COLO668 (cell line): ENCODE results near the gene LPCAT1.
"Not testable (repeated sequence)": the region's sequence is repeated elsewhere in the genome, so short reads cannot be mapped to it uniquely, and the experiment has no call there.

ENCODE experiments used
- DNase-seq: peaks from one replicate; lab custom pipeline; 2025; ENCODE audit not compliant: unreplicated experiment; lab: John Stamatoyannopoulos, UW

Gene LPCAT1

DNA sequence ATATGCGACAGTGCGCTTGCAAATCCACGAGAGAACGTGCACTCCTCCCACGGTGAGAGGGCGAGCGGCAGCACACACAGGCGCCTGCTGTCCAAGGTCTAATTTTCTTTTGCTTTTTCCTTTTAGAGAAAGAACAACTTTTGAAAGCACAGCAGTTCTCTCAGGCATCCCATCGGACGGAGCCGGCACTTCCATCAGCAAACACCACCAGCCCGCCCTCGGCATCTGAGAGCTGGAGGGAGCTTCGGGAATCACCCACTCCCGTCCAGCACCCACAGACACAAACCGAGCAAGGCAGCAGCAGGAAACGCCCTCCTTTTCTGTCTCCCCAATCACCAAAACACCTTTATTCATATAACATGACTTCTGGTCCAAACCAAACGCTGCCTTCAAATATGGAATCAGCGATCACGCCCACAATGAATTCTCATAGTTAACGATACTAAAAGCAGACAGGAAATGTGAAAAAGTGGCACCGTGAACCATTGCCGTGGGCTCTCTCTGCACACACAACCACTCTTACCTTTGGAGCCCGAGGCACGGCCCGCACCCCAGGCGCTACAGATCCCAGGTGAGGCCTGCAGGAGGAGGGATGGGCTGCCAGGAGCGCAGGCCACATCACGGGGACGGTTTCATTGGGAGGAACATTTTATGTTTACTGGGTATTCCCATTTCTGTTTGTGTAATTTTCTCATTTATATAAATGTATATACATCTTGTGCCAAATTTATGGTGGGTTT is 14.2 kb downstream of the LPCAT1 start:
- DNase-seq: no peak

DNA sequence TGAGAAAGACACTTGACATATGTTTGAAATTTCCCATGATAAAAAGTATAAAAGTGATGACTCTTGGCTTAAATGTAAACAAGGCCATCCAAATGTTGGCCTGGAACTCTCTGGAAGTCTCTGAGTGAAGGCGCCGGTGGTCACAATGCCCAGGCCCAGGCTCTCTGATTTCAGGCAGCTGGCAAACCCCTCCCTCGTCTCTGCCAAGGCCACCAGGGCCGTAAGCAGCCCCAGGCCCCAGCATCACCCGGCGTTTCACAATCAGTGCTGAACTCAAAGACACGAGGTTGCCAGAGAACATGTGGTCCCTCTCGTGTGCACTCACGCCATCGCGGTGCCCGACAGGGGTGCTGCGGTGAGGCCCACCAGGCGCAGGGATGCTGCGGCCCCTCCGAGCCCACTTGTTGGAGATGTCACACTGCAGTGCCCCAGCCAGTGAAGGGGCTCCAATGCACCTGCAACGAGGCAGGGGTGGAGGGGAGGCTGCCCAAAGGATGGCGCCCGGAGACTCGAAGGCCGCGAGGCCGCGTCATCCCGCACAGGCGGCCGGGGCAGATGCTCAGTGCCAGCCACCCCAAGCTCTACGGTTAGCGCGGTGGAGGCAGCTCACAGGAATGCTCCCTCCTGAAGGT is 15.0 kb downstream of the LPCAT1 start:
- no peak for DNase-seq

DNA sequence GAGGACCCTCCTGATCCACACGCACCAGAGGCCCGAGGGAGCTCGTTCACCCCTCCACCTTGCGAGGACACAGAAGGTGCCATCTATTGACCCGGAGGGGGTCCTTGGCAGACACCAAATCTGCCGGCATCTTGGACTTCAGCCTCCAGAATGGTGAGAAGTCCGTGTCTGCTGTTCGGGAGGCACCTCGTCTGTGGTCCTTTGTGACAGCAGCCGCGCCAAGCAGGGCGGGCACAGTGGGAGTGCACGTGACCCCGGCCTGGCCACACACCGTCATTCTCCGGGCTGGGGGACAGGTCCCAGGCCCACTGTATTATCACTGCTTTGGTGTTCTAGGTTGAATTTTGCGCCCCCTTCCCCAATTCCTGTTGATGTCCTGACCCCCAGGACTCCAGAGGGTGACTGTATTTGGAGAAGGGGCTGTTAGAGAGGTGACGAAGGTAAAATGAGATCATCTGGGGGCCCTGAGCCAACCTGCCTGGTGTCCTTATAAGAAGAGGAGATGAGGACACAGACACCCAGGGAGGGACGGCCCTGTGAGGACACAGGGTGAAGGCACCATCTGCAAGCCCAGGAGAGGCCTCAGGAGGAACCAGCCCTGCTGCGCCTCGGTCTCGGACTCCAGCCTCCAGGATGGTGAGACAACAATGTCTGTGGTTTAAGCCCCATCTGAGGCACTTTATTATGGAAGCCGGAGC is 15.7 kb downstream of the LPCAT1 start:
- no peak for DNase-seq

DNA sequence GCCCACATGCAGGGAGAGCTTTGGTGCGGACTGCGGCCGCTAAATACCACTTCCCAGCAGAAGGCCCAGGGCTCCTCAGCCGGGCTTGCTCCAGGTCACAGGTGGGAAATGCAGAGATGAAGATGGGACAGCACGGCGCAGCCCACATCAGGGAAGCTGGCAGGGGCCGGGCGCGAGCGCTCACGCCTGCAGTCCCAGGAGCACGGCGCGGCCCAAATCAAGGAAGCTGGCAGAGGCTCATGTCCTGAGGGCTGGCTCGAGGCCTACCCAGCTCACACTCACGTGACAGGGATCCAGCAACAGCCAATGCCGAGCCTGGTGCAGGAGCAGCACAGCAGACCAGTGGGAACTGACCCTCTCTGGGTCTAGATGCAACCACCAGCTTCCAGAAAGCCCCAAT is 16.3 kb downstream of the LPCAT1 start:
- DNase-seq: no peak

DNA sequence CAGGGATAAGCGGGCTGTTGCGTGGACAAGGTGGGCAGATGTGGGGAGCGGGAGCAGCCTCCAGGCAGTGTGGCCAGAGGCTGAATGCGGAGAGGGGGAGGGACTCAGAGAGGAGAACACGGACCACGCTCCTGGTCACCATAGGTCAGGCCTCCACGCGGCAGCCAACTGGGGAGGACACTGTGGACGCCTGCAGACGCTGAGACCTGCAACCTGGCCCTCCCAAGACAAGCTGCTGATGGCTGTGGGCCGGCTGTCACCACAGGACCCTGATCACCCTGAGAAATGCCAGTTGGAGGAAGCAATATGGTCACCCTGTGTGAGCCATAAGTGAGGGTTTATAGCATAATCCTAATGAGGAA is 16.8 kb downstream of the LPCAT1 start:
- DNase-seq: no peak

DNA sequence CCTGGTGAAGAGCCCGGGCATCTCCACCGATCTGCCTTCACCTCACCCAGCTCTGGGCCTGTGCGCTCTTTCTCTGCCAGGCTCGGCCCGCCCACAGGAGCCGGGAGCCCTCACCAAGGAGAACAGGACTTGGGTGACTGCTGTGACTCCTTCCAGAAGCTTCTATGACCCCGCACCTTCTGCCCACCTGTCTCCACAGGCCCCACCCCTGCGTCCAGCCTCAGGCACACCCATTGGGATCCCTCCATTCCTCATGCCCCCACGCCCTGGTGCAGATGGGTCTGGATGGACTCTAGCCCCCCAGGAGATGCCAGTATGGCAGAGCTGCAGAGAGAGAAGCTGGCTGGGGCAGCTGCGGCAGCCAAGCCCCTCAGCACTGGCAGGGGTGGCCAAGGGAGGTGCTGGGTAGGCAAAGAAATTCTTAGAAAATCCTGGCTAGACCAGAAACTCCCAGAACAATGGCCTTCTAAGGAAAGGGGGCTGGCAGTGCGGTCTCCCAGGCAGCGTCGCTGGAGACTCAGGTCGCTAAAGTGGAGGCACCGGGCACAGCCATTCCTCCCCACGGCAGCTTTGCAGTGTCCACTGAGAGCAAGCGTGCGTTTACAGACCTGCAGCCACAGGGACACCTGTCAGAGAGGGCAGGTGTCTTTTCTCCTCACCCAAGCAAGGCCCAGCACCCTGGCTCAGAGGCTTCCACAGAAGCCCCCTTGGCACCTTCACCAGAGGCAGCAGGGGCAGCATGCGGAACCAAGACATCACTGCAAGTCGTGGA is 17.3 kb downstream of the LPCAT1 start:
- peak; percentile 27 for DNase-seq

DNA sequence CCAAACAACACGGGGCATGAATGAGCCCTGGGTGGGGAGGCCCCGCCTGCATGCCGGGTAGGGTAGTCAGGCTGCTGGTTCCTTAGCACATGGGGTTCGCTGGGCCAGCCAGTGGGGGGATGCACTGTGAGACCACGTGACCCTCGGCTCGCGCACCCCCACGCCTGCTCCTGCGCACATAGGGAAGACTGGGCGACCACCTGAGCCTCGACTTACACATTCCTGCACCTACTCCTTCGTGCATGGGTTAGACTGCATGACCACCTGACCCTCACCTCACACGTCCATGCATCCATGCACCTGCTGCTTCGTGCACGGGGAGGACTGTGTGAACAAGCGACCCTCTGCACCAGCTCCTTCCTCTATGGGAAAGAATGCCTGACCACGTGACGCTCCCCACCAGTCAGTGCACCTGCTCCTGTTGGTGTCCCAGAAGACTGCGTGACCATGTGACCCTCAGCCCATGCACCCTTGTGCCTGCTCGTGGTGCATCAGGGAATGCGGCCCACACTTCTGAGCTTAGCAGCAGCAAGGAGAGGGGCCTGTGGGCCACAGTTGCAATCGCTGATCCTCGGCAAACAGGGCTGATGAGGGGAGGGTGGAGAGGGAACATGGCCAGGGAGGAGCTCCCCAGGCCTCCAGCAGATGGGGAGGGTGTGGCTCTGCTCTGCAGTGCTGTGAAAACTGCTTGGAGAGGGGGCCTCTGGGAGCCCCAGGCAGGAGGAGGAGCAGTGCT is 18.1 kb downstream of the LPCAT1 start:
- DNase-seq: peak; percentile 54

DNA sequence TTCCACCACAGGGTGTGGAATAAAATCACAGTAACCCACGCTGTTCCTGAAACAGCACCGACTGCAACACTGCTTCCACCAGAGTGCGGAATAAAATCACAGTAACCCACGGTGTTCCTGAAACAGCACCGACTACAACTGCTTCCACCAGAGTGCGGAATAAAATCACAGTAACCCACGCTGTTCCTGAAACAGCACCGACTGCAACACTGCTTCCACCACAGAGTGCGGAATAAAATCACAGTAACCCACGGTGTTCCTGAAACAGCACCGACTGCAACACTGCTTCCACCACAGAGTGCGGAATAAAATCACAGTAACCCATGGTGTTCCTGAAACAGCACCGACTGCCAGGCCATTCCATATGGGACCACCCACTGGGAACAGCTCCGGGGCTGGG is 18.7 kb downstream of the LPCAT1 start:
- DNase-seq: not testable (repeated sequence)

DNA sequence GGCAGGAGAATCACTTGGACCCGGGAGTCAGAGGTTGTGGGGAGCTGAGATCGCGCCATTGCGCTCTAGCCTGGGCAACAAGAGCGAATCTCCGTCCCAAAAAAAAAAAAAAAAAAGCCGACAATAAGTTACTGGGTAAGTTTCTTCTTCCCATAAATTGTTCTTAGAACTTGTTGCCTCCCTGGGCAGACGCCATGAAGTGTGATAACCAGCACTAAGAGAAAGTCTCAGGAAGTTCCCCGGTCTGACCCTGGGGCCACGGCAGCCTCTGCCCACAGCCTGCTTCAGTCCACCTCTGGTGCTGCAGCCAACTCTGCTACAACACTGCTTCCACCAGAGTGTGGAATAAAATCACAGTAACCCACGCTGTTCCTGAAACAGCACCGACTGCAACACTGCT is 19.1 kb downstream of the LPCAT1 start:
- DNase-seq: no peak

DNA sequence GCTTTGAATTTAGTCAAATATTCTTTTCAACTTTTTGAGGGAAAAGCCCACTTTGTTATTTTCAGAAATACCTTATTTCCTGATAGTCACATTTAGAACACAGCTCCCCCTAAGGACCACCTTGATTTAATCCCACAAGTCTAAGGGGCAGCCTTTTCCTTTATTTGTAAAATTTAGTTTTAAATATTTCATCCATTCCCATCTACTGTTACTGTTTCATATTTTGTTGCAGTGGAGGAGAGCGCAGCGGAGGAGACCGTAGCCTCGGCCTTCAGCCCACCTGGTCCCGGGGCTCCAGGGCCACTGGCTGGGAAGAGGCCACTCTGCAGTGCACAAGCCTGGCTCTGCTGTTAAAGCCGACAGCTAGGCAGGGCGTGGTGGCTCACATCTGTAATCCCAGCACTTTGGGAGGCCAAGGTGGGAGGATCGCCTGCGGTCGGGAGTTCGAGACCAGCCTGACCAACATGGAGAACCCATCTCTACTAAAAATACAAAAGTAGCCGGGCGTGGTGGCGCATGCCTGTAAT is 19.6 kb downstream of the LPCAT1 start:
- DNase-seq: no peak

DNA sequence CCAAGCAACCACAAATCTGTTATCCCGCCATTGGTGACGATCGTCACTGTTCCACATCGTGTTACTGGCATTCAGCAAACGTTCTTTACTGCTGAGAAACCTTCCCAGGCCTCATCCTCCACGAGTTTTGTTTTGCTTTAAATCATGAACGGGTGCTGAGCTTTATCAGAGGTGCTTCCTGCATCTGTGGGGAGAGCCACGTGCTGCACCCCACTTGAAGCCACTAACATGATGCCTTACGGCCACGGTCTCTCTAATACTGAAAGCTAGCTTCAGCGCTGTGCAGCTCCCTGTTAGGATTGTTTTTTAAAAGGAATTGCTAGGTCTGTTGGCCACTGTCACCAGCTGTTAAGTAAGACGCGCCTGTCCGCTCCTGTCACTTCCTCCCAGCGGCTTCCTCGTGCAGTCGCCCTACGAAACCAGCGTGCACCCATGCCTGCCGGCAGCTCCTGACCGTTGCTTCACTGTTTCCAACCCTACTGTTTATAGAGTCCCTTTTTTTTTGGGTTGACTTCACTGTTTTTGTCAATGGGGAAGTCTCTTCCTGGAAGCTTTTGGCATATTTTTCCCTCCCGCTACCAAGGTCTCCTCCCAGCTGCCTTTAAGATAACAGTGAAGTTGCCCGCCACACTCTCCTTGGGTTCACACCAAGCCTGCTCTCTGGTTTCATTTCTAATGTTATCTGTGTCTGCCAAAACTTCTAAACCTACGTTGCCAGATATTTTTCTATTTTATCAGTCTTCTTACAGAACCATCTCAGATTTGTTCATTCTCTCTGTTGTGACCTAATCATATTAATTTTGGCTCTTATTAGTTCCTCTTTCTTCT is 20.3 kb downstream of the LPCAT1 start:
- no peak for DNase-seq

DNA sequence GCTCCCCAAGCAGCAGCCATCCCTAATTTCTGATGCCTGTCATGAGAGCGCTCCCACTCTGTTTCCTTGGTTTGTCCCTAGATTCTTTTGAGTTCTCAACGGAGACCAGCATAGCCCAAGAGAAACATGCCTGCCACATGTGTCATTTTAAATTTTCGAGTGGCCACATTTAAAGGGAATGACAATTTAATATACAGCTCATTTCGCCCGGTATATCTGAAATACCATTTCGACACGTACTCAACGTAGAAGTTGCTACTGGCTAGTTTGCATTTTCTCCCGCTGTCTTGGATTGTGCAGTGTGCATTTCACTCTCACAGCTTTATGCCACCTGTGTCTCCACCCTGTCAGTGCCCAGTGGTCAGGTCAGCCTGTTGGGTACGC is 21.0 kb downstream of the LPCAT1 start:
- no peak for DNase-seq

DNA sequence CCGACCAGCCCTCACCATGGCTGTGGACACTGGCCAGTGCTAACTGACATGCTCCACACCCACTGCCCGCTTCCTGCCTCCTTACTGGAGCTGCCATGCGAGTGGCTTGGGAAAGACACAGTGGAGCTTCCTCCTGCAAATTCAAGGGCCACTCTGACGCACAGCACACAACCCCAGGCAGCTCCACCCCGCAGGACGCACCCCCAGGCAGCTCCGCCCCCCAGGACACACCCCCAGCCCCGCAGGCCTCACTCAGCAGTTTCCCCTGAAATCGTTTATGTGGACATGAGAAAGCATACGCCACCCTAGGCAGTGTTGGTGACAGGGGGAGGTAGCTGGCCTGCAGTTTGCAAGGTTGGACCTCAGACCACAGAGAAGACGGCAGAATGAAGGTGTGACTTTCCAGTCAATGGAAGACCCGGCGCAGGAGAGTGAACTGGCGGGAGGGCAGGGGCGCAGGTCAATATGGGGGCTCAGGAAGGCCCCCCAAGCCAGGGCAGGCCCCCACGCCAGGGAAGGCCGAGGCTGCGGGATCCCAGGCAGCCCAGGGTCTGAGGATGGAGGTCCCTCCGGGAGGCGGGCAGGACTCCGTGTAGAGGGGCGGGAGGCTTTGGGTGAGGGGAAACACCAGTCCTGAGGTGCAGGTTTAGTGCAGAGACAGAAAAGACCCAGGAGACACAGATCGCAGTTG is 21.6 kb downstream of the LPCAT1 start:
- peak; percentile 19 for DNase-seq

DNA sequence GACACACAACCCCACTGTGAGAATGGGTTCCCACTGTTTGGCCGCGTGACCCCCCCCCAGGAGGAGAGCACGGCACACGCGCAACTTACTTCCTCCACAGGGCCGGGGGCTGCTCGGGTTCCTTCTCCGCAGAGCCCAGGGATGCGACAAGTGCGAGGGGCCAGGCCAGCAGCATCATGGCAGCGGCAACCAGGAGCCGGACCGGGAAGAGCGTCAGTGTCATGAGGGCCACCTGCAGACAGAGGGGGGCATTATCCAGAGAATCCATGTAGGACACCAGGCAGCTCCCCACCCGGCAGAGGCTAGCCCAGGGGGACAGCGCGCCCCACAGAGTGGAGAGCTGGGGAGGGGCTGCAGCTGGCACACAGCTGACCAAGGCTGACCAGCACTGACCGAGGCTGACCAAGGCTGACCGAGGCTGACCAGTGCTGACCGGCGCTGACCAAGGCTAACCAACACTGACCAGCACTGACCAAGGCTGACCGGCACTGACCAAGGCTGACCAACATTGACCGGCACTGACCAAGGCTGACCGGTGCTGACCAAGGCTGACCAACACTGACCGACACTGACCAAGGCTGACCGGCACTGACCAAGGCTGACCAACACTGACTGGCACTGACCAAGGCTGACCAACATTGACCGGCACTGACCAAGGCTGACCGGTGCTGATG is 22.3 kb downstream of the LPCAT1 start:
- DNase-seq: no peak

DNA sequence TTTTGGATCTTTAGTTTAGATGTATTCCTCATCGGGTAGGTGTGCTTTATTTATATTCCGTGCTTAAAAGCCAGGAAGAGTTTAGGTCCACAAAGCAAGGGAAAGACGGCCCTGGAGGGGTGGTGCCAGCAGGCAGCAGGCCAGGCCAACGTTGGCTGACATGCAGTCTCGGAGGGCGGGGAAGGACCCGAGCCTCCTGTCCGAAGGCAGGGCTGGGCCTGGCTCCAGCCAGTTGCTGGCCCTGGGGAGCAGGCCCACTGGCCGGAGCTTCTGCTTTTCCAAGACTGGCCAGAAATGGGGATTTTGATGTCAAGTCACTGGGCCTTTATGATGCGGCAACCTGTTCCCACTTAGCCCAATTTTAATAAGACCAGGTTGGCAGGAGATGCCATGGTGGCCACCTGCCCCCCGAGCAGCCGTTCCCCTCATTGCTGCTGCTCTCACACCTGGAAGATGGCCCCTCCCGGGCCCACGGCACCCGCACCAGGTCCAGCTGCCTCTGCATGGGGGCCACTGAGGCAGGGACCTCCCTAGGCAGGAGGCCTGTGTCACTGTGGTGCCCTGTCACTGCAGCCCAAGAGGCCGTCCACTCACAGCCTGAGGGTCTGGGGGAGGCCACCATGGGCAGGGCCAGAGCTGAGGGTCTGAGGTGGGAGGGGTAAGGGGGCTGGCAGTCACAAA is 23.2 kb downstream of the LPCAT1 start:
- DNase-seq: no peak

DNA sequence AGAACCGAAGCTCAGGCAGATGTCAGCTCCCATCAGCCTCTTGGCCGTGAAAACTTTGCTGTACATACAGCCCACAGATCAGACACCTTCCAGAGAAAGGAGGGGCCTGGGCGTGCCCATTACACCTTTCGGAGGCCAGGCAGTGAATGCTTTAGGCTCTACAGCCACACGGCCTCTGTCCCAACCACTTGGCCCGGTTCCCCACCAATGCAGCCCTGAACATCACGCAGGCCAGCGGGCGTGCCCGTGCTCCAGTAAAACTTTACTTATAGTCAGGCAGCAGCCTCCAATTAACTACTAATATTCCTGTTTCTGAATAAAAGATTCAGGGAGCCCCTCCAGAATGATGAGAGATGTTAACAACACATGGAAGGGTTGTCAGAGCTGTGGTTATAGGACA is 23.9 kb downstream of the LPCAT1 start:
- DNase-seq: no peak

DNA sequence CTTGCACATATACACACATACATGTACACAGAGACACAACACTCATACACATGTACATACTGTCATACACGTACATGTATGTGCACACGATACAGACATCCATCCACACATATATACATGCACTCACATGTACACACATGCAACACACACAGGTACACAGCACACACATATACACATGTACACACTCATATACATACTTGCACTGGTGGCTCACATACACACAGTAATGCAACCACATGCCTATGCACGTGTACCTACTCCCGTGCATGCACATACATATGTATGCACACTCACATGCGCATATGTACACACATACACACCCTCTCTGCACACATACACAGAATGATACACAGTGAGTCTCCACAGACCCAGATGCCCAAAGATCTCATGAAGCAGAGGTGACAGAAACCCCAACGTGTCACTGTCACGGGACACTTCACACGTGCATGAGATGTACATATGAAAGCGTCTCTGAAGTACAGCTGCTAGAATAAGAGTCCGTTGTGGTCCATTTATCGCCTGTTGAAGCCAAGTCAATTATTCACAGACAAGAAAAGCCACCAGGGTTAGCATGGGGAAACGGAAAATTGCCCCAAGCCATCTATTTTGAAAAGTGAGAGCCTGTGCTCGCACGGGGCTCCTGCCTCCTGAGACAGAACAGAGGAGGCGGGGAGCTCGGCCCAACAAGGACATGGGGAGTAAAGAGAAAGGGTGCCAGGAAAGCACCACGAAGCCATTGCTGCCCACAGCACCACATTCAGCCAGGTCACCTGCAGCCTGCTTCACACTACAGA is 24.9 kb downstream of the LPCAT1 start:
- DNase-seq: no peak
